ENCODE results near the gene ACER2.

DNA sequence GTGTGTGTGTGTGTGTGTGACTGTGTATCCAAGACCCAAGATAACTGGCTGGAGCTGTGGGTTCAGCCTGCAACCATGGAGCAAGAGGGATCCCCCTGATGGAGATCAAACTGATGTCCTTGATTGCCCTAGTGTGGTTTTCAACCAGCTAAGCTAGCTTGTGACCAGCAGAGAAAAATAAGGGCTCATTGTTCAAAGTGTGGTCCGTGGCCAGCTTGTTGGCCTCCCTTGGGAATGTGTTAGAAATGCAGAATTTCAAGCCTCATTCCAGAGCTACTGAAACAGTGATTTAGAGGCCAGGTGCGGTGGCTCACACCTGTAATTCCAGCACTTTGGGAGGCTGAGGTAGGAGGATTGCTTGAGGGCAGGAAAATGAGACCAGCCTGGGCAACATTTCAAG lies 79.9 kb downstream of the ACER2 start:
- TF ChIP-seq, protein P1, sequence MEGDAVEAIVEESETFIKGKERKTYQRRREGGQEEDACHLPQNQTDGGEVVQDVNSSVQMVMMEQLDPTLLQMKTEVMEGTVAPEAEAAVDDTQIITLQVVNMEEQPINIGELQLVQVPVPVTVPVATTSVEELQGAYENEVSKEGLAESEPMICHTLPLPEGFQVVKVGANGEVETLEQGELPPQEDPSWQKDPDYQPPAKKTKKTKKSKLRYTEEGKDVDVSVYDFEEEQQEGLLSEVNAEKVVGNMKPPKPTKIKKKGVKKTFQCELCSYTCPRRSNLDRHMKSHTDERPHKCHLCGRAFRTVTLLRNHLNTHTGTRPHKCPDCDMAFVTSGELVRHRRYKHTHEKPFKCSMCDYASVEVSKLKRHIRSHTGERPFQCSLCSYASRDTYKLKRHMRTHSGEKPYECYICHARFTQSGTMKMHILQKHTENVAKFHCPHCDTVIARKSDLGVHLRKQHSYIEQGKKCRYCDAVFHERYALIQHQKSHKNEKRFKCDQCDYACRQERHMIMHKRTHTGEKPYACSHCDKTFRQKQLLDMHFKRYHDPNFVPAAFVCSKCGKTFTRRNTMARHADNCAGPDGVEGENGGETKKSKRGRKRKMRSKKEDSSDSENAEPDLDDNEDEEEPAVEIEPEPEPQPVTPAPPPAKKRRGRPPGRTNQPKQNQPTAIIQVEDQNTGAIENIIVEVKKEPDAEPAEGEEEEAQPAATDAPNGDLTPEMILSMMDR (IDR thresholded peaks at IDR 0.05; ENCODE audit: low read length): no peak
- TF ChIP-seq EZH2 (IDR thresholded peaks at IDR 0.05; ENCODE audit: borderline replicate concordance, low read length): no peak
